ENCODE results near the gene MCTP2.
"Not testable (repeated sequence)": the region's sequence is repeated elsewhere in the genome, so short reads cannot be mapped to it uniquely, and the experiment has no call there.

The MCTP2 gene

DNA sequence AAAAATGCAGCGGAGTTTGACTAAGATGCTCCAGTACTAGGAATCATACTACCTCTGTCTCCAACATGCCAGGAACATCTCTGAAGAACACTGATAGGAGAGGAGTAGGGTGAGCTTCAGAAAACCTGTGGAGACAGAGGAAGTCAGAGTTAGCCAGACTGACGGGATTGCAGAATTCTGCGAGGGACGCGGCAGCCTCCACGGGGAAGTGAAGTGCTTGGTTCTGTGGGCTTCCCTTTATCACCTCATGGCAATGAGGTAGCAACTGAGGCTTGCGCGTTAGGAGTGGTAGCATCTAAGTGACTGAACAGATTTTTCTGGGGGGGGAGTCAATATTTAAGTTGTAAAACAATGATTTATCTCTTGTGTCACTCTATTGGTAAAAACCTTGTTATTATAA is 226.3 kb downstream of the MCTP2 start:
- DNase-seq, result no peak

- no peak for DNase-seq
Observed at GRCh38 chr15:94460624-94461023, 229.3 kb downstream of the MCTP2 start.

GRCh38 chr15:94467034-94467433 is 235.7 kb downstream of the MCTP2 start:
- DNase-seq, result no peak

- DNase-seq, result no peak
Observed at GRCh38 chr15:94470492-94470891, 239.1 kb downstream of the MCTP2 start.

- no peak for DNase-seq
Observed at GRCh38 chr15:94476686-94477085, 245.3 kb downstream of the MCTP2 start.

GRCh38 chr15:94477913-94478553 is 246.7 kb downstream of the MCTP2 start:
- no peak for DNase-seq

GRCh38 chr15:94478763-94479162 is 247.4 kb downstream of the MCTP2 start:
- DNase-seq, result no peak

GRCh38 chr15:94480289-94480834 is 249.0 kb downstream of the MCTP2 start:
- no peak for DNase-seq

DNA sequence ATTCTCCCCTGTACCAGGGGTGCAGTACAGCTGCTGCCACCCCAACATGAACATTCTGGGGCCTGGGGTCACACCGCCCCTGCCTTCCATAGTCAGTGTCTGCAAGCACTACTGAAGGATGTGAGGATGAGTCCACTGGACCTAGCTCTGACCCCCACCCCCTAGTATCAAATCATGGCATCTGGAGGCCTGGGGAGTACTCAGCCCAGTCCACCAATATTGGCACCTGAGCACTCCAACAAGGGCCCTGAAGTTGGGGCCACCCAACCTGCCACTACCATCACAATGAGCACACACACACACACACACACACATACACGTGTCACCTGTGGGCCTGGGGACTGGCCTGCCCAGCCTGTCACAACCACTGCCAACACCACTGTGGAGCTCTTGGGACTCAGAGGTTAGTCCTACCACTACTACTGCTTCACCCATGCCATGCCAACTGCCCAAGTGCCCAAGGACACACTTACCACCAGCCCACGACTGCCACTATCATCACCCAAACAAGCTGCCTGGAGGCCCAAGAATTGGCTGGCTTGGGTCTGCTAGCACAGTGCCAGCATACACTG is 253.9 kb downstream of the MCTP2 start:
- no peak for DNase-seq

- DNase-seq, result no peak
Observed at GRCh38 chr15:94487635-94488034, 256.3 kb downstream of the MCTP2 start.

GRCh38 chr15:94493176-94493575 is 261.8 kb downstream of the MCTP2 start:
- no peak for DNase-seq

DNA sequence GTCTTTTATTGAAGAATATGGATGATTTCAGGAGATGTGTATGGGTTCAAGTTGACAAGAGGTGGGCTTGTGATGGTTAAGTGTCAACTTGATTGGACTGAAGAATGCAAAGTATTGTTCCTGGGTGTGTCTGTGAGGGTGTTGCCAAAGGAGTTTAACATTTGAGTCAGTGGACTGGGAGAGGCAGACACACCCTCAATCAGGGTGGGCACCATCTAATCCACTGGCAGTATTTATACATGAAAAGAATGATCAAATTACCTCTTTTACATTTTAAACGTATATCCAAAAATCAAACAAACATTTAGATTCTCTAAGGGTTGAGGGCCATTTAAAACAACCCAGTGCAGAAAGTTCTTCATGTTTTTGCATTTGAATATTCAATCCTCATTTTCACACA is 262.2 kb downstream of the MCTP2 start:
- not testable (repeated sequence) for DNase-seq

DNA sequence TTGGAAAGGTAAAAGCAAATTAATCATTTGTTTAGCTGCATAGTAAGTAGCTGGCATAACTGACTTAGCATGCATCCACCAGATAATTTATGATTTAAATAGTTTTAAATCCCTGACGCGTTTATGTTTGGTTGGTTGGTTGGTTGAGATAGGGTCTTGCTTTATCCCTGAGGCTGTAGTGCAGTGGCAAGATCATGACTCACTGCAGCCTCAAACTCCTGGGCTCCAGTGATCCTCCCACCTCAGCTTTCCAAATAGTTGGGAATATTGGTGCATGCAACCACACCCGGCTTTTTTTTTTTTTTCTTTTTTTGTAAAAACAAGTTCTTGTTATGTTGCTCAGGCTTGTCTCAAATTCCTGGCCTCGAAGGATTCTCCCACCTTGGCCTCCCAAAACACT is 263.4 kb downstream of the MCTP2 start:
- DNase-seq, result peak; percentile 13

DNA sequence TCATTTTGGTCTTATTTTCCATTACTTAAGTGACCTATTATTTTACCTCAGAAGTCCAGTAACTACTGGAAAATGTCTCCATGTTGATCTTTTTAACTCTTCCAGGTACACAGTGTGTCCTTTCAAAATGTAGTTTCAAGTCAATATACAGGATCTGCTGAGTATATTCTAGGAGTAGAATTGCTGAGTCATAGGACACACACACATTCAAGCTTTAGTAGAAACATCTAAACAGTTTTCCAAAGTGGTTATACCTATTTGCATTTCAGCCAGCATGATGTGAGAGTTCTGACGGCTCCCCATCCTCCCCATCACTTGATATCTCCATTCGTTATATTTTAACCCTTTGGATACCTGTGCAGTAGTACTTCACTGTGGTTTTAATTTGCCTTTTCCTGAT is 271.9 kb downstream of the MCTP2 start:
- no peak for DNase-seq

DNA sequence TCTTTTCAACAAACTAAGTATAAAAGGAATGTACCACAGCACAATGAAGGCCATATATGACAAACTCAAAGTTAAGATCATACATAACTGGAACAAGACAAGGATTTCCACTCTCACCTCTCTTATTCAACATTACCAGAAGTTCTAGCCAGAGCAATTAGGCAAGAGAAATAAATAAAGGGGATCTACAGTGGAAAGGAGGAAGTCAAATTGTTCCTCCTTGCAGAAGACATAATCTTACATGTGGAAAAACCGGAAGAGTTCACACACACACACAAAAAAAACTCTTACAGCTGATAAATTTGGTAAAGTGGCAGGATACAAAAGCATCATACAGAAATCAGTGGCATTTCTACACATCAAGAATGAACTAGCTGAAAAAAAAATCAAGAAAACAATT is 277.9 kb downstream of the MCTP2 start:
- DNase-seq, result no peak

DNA sequence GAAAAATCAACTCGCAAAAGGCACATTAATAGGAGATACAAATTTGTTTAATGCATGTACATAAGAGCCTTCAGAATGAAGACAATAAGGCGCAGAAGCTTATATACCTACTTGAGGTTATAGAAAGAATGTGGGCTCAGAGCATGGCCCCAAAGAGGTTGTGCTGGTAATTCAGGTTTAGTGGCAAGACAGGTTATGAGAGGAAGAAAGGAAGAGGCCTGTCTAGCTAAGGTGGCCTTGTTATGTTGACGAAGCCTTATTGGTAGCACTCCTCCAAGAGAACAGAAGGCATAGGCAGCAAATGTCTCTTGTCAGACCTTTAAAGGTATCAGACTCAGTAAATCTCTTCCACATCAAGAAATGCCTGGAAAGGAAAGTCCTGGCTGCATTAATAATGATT is 290.8 kb downstream of the MCTP2 start:
- no peak for DNase-seq

DNA sequence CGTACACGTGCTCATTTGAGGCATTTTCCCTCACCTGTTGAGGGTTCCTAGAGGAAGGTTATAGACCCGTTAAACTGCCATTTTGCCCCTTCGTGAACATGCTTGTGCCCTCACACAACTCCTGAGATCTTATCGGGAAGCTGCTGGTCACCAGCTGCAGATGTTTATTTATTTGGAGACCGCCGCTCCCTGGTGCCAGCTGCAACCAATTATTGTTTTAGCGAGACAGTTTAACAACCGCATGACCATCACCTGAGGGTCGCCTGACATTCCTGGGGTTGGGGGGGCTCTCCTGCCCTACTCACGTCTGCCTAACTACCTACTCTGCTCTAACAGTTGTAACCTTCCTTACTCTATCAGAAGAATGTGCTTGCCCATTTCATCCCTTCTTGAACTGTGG is 292.5 kb downstream of the MCTP2 start:
- no peak for DNase-seq

DNA sequence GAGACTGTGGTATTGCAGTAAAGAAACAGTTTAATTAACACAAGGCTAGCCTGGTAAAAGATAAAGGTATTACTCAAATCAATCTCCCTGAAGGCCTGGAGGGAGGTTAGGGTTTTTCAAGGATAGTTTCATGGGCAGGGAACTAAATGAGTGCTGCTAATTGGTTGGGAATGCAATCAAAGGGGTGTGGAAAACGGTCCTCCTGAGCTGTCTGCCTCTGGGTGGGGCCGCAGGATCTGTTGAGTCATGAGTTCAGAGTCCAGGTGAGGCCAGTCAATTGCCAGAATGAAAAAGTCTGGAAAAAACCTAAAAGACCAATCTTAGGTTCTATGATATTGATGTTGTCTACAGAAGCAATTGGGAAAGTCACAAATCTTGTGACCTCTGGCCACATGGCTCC is 293.2 kb downstream of the MCTP2 start:
- DNase-seq, result no peak

- DNase-seq, result no peak
Observed at GRCh38 chr15:94526071-94526689, 294.8 kb downstream of the MCTP2 start.

DNA sequence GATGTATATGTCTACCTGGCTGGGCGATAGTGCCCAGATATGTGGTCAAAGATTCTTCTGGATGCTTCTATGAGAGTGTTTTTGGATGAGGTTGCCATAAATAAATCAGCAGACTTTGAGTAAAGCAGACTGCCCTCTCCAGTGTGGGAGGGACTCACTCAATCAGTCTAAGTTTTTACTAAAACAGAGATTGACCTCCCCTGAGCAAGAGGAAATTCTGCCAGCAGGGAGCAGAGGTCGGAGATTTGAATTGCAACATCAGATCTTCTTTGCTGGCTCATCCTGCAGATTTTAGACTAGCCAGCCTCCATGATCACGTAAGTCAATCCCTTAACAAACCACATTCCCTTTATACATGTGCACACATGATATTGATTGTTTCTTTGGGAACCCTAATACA is 300.9 kb downstream of the MCTP2 start:
- no peak for DNase-seq

All from NCI-H226 (cell line).